Prostate gland (tissue), 2 donors: ENCODE data around the gene AIF1.

ENCODE experiments used
- POLR2AphosphoS5 ChIP-seq: sonication (generic); formaldehyde crosslinking; IDR thresholded peaks from one replicate; pipeline ENCODE4 v1.6.1; 2017; ENCODE audit warnings: antibody characterized with exemption
- TF ChIP-seq, protein P1 (sequence below), 4 experiments: fragments of 200-600 bp in 2 of 4; fragments of 450-650 bp in 2 of 4; sonication (generic) in 2 of 4; IDR thresholded peaks; 1 replicate in 3 of 4; 2 replicates in 1 of 4; pipeline ENCODE4 v1.5.1; 2016 to 2019; ENCODE audit warnings: antibody characterized with exemption in 4 of 4, mild to moderate bottlenecking in 2 of 4, moderate library complexity in 2 of 4

GRCh38 chr6:31665501-31666336, 50.7 kb downstream of the AIF1 start, which contains the start of gene CSNK2B:
- TF ChIP-seq, protein P1, sequence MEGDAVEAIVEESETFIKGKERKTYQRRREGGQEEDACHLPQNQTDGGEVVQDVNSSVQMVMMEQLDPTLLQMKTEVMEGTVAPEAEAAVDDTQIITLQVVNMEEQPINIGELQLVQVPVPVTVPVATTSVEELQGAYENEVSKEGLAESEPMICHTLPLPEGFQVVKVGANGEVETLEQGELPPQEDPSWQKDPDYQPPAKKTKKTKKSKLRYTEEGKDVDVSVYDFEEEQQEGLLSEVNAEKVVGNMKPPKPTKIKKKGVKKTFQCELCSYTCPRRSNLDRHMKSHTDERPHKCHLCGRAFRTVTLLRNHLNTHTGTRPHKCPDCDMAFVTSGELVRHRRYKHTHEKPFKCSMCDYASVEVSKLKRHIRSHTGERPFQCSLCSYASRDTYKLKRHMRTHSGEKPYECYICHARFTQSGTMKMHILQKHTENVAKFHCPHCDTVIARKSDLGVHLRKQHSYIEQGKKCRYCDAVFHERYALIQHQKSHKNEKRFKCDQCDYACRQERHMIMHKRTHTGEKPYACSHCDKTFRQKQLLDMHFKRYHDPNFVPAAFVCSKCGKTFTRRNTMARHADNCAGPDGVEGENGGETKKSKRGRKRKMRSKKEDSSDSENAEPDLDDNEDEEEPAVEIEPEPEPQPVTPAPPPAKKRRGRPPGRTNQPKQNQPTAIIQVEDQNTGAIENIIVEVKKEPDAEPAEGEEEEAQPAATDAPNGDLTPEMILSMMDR (IDR thresholded peaks at IDR 0.05), result peak in 2 of 4 experiments; percentile 19 to 21
- peak; percentile 98 for TF ChIP-seq POLR2AphosphoS5
